Measurements from ENCODE around the gene HTD2.
"Not testable (repeated sequence)": the region's sequence is repeated elsewhere in the genome, so short reads cannot be mapped to it uniquely, and the experiment has no call there.

HTD2 gene

DNA sequence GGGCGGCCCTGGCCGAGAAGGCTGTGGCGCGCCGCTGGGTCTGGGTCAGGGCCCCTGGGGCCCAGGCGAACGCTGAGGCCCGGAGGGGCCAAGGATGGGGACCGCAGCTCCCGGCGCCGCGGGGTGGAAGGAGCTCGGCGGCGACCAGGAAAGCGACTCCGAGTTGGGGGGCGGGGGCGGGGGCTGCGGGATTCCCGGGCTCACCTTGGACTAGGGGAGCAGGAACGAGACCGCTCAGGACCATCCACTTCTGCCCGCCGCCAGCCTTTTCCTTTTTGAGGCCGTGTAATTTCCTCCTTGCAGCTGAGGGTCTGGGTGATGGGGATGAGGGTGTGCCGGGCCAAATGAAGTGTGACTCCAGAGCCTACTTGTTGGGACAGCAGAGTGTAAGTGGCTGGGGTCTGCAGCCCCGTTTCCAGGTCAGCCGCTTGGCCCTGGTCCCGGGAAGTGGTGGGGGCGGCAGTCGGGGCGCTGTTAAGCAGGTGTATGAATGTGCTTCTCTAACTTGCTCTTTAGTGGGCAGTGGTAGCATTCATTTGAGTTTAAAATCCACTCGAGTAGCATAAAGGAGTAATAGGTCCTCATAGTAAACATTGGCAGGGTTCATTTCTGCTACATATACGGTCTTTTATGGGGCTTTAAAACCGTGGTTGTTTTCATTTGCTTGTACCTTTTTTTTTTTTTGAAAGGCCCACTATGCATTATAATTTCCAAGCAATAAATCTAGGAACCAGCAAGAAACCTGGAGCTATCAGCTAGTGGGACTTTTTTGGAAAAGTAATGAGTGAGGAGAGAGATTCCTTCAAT, 27.1 kb downstream of the HTD2 start:
- DNase-seq (ENCODE audit: low read depth): no peak

DNA sequence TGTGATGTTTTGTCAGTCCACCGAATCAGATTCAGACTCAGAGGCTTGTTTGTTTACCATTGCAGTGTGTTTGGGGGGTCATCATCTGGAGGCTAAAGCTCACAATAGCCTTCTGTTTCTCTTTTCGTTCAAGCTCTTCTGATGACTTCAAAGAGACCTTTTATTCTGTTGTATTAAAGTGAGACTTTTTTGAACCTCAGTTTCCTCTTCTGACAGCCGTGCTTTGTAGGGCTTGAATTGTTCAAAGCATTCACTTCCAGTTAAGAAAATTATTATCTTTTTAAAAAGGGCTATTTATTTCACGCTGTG, 27.6 kb downstream of the HTD2 start:
- no peak for DNase-seq (ENCODE audit: low read depth)

DNA sequence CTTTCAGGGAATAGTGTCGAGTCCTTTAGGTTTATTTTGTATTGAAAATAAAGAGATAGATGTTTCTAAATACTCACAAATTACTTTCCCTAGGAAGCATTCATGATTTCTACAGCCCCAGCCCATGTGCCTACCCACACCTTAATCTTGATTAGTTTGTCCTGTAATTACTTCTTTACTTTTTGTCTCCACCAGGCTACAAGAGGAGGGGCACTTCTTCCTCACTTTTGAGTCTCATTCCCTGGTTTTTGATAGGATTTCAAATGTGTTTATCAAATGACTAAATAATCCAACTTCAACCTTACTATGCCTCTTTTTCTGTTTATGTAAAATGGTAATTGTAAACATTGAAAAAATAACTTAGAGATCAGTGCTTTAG, 28.2 kb downstream of the HTD2 start:
- DNase-seq (ENCODE audit: low read depth): no peak

DNA sequence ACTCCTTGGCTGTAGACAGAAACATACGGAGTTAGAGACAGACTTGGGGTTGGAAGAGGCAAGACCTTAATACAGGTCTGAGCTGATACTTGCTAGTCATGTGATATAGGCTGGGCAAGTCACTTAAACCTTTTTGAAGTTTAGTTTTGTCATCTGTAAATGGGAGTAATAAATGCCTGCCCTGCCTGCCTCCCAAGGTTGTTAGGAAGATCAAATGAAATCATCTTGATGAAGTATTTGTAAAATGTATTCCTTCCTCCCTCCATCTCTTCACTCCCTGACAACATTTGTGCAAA, 29.3 kb downstream of the HTD2 start:
- DNase-seq (ENCODE audit: low read depth): no peak

DNA sequence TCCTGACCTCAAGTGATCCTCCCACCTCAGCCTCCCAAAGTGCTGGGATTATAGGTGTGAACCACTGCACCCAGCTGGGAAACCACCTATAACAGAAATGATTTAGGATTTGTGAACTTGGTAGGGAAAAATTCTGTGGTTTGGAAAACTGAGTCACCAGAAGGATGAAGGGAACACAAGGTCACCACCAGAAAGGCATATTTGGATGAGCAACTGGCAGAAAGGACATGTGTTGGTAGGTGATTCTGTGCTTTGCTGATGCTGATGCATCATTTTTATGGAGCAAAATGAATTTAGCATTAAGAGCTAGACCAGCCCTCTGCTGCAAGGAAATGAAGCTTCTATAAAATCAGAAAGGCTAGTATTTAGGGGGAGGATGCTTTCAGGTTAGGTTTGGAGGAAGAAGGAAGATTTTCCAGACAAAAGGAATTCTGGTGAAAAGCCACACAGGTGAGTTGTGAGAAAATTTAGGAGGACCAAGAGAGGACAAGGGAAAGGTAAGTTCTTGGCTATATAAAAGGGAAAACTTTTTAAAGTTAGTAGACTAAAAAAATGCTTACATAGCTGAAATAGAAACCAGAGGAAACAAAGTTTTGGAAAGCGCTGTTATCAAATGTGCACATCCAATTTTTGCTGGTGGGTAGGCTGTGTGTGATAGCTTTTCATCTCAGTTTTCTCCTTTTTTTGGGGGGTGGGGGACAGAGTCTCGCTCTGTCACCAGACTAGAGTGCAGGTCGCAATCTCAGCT, 30.0 kb downstream of the HTD2 start:
- no peak for DNase-seq (ENCODE audit: low read depth)

DNA sequence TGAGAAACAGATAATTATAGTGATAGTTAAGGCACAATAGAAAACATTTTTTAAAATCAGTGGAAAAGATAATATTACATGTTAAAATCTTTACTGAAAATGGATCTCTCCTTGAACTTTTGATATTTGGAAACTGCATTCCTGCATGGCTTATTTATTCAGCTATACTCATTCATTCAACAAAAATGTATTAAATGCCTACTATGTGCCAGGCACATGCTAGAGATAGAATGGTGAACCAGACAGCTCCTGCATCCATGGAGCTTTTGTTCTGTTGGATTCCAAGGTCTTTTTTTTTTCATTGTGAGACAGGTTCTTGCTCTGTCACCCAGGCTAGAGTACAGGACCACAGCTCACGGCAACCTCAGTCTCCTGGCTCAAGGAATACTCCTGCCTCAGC, 30.9 kb downstream of the HTD2 start:
- no peak for DNase-seq (ENCODE audit: low read depth)

DNA sequence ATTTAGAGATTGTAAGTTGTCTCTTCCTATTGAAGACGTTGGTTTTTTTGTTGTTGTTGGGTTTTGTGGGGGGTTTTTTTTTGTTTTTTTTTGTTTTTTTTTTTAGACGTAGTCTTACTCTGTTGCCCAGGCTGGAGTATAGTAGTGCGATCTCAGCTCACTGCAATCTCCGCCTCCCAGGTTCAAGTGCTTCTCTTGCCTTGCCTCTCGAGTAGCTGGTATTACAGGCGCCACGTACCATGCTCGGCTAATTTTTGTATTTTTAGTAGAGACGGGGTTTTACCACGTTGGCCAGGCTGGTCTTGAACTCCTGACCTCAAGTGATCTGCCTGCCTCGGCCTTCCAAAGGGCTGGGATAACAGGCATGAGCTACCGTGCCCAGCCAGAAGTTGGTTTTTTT, 32.8 kb downstream of the HTD2 start:
- DNase-seq (ENCODE audit: low read depth): not testable (repeated sequence)

DNA sequence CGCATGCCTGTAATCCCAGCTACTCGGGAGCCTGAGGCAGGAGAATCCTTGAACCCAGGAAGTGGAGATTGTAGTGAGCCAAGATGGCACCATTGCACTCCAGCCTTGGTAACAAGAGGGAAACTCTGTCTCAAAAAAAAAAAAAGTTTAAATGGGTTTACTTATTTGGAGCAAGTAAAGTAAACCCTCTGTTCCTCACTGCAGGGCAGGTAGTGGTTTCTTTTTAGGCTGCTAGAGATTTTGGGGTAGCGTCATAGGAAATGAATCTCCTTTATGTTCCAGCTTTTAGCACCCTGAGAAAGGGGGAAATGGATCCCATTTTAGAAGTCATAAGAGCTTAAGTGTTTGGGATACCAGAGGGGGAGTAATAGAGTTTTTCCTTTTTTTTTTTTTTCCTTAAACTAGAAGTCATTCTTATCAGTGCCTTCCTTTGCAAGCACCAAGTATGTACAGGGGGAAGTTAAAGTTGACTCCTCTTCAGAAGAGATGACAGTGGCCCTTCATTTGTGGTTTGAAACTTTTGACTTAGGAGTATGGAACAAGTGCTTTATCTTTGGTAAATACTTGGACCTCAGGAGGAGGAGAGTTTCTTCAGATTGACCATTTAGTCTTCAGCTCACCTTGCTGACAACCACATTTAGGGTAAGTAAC, 34.4 kb downstream of the HTD2 start:
- DNase-seq (ENCODE audit: low read depth): no peak

DNA sequence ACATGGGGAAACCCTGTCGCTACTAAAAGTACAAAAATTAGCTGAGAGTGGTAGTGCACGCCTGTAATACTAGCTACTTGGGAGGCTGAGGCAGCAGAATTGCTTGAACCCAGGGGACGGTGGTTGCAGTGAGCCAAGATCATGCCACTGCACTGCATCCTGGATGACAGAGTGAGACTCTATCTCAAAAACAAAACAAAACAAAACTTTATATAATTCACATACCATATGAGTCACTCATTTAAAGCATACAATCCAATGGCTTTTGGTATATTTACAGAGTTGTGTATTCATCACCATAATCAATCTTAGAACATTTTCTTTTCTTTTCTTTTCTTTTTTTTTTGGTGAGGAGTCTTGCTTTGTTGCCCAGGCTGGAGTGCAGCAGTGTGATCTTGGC, 35.1 kb downstream of the HTD2 start:
- no peak for DNase-seq (ENCODE audit: low read depth)

DNA sequence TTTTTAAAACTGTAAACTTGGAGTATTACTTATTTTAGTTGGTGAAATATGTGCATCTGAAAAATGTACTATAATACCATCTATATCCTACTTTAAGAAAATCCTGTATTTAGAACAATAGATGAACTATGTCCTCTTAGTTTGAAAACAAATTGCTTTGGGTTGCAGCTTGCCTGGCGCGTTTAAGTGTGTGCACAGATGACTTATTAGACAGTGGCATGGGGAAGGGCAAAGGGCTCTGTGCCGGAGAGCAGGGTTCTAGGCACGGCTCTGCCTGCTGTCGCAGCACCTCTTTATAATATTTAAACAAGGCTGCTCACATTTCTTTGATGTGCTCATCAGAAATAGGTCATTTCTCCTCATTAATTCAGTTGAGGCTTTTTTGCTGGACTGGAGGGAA, 36.4 kb downstream of the HTD2 start:
- DNase-seq (ENCODE audit: low read depth): no peak

DNA sequence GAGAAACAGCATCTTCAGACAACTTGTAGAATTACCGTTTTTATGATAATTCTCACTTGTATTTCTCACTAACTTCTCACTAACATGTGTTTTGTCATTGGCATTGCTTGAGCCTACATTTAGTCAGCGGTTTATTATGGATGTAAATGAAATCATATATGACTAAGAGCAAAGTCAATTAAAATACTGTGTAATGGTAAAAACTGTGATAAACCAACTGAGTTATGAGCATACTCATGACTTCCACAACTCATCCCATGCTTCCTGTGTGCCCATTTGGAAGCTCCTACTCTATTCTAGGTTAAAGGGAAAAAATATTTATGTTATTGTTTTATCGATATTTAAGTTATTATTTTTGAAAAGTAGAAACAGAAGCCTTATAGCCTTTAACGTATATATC, 39.1 kb downstream of the HTD2 start:
- DNase-seq (ENCODE audit: low read depth): no peak

DNA sequence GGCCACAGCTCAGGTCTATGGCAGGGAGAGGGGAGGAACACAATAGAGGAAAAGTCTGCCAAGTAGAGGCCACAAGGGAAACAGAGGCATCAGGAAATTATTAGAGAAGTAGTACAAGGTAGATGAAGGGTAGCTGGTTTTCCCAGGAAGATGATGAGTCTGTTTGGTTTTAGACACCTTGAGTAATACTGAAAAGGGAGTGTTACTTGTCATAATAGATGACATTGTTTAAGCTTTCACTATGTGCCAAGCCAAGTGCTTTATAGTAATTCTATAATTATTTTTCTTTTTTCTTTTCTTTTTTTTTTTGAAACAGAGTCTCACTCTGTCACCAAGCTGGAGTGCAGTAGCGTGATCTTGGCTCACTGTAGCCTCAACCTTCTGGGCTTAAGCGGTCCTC, 40.0 kb downstream of the HTD2 start:
- DNase-seq (ENCODE audit: low read depth): no peak

DNA sequence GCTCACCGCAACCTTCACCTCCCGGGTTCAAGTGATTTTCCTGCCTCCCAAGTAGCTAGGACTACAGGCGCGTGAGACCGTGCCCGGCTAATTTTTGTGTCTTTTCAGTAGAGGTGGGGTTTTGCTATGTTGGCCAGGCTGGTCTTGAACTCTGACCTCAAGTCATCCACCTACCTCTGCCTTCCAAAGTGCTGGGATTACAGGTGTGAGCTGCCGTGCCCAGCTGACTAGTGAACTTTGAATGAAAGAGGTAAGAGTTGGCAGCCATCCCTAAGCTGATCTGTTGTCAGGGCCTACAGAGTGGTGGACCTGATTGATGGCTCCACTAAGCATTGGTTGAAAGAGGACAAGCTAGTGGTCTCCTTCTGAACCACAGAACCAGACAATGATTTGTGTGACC, 41.7 kb downstream of the HTD2 start:
- no peak for DNase-seq (ENCODE audit: low read depth)

DNA sequence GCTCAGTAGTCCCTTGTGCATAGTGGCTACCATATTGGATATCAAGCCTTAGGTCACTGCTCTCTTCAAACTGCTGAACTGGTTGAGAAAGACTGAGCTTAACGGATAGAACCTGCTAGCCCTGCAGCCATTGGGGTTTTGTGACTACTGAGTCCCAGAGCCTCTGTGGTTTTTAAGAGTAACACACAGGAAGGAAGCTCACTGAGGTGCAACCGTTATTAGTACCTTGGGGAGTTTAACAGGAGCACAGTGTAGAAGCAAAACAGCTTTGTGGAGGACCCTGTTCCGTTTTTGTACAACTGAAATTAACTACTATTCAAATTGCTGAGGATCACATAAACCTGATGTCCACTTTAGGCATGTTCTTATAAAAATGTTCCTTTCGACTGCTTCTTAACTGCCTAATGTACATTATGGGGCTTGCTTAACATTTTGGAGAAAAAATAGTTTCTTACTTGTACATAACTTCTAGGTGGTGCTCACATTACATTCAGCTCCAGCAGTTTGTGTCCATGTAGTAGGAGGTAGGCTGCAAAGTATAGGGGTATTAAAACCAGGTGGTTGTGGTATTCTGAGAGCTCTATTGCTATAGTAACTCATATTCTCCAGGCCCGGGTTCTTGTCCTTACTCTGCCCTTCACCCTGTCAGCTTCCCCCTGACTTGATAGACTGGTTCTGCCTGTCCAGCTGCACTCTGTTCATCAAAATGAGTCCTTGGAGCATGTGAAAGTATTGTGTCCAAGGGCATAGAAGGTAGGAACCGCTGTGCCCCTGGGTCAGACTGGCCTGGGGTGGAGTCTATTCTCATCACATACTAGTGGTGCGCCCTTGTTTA, 43.7 kb downstream of the HTD2 start:
- no peak for DNase-seq (ENCODE audit: low read depth)

DNA sequence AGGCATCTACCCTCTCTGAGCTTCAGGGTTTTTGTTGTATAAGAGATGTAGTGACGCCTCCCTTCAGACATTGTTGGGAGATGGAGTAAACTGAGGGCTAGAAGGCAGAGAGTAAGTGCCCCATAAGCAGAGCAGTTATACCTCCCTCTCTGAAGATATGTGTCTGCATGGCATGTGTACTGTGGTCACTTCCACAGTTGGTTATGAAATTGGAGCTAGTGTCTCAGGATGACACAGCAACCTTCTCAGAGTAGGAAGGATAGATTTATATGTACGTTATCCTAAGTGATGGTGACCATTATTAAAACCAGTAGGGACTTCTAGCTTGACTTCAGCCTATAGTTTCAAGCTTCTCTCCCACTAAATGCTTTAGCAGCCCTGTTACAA, 44.3 kb downstream of the HTD2 start:
- DNase-seq (ENCODE audit: low read depth): no peak

DNA sequence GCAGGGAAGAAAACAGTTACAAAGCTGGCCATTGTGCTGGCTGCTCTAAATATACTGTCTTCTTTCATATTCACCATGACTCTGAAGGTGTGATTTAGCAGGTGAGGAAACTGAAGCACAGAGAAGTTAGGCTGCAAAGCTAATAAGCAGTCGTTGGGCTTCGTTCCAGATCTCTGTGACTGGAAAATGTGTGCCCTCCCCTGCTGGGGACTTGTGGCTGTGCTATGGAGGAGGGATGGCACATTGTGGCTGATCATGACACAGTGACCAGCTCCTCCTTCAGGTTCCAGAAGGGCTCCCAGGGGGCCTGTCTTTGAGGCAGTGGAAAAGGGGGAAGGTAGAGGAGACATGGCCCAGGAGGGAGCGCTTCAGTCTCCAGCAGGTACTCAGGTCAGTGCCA, 45.6 kb downstream of the HTD2 start:
- DNase-seq (ENCODE audit: low read depth): no peak

DNA sequence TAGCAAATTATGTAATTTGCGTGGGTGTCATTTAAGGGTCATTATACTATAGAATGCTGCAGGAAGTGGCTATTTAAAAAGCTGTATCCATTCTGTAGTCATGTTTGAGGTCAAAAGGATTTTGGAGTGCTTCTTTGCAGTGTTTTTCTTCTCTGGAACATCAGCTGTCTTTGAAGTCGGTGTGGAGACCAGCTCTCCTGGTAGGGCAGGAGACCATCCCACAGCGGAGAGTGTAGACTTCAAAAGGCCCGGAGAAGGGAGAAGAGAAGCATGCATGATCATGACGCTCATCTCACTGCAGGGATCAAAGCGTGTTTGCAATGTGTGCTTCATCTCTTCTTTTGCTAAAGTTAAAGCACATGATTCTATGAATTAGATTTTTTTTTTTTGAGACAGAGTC, 46.3 kb downstream of the HTD2 start:
- no peak for DNase-seq (ENCODE audit: low read depth)

DNA sequence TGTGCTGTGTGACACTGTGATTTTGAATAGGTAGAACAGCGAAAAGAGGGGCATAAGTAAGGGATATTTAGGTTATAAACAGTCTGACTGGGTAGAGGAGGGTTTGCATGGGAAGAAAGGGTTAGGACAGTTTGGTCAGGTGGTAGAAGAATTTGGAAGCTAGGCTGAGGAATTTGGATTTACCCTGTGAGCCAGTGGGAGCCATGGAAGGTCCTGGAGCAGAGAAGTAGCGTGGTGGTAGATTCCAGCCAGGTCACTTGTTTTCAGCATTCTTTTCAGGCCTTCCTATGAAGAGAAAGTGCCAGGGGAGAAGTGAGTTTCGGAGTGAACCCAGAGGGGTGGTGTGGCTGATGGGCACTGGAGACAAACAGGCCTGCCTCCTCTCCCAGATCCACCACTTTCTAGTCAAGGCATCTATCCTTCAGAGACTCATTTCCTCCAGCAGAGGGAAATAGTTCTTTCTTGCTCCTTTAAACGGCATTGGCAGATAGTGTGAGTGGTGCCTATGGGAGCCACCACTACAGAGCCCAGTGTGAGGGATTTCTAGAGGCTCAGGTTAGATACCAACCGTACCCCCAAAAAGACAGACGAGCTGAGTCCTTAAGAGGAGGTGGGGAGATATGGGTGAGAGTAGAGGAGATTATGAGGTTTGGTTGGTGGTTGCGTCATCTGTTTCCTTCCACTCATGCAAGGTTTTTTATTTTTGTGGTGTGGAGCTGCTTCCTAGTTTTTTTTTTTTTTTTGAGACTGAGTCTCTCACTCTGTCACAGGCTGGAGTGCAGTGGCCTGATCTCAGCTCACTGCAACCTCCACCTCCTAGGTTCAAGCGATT, 47.6 kb downstream of the HTD2 start:
- DNase-seq (ENCODE audit: low read depth): no peak

DNA sequence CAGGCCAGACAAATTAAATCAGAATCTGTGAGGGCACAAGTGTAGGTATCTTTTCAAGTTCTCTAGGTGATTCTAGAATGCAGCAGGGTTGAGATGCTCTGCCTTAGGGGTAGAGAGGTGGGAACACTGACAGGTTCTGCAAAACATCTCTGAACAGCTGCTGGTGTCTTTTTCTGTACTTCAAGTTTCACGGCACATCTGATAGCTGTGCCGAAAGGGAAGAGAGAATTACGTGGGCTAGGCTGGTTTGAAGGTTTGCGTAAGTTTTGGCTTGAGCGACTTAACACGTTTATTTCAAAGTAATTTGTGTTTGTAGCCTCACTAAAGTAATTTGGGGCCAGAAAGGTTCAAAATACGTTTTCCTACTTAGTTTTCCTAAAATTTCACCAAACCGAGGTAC, 48.9 kb downstream of the HTD2 start:
- DNase-seq (ENCODE audit: low read depth): no peak

DNA sequence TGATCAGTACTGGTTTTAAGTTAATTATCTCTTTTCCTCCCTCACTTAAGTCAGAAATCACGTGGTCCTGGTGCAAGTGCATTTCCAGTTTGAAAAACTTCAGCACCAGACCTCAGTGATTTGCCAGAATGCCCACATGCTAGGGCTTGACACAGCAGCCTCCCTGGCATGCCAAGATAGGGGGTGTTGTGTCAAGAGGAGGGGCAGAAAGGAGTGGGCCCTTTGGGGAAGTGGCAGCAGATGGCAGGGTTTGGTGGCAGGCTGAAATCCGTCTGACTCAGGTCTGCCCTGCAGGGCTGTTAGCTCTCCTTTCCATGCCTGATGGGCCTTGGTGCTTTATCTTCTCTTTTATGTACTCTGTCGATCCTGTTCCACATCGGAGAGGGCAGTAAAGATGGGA, 49.7 kb downstream of the HTD2 start:
- no peak for DNase-seq (ENCODE audit: low read depth)

DNA sequence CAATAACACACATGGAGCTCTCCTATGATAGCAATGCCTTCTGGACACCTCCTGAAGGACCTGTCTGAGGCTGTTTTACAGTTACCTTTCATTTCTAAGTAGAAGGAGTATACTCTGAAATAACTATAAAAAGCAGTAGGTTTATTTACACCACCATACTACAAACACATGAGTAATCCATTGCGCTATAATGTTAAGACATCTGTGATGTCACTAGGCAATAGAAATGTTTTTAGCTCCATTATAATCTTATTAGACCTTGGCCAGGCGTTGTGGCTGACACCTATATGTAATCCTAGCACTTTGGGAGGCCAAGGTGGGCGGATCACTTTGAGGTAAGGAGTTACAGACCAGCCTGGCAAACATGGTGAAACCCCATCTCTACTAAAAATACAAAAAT, 51.1 kb downstream of the HTD2 start:
- DNase-seq (ENCODE audit: low read depth): no peak

DNA sequence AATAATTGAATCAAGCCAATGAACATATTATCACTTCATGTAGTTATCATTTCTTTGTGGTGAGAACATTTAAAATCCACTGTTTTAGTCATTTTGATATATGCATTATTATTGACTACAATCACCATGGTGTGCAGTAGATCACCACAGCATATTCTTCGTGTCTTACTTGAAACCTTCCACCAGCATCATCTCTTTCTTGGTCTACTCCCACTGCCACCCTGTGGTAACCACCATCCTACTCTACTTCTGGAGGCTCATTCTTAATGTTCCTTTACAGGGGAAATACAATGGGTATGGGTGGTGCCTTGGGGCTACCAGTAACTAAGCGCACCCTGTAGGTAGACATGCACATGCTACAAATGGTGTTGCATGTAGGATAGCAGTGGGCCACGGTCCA, 51.8 kb downstream of the HTD2 start:
- no peak for DNase-seq (ENCODE audit: low read depth)
